ENCODE results near the gene VTCN1.
"Not testable (repeated sequence)": the region's sequence is repeated elsewhere in the genome, so short reads cannot be mapped to it uniquely, and the experiment has no call there.

VTCN1 gene, protein sequence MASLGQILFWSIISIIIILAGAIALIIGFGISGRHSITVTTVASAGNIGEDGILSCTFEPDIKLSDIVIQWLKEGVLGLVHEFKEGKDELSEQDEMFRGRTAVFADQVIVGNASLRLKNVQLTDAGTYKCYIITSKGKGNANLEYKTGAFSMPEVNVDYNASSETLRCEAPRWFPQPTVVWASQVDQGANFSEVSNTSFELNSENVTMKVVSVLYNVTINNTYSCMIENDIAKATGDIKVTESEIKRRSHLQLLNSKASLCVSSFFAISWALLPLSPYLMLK

DNA sequence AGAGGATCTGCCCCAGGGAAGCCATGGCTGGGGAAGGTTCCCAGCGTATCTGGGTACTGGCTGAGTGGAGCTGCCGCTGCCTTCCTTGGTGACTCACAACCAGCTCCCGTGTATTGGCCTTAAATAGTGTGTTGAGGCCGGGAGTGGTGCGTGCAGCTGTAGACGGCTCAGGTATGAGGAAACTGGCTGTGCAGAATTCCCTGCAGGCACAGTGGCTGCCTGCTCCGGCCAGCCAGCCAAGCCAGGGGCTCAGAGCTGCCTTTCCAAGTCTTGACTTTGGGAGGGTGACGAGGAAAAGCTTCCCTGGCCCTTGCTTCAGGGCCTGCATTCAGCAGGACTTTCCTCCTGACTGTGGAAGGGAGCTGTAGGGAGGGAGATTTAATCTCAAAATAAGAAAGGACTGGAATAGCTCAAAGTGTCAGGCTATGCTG, at the start of gene VTCN1:
Gene VTCN1 (minus strand): TSS at position 97 of the 431 bp plus-strand sequence. CDS start 72 bp downstream, at position 25.
- no peak for DNase-seq

DNA sequence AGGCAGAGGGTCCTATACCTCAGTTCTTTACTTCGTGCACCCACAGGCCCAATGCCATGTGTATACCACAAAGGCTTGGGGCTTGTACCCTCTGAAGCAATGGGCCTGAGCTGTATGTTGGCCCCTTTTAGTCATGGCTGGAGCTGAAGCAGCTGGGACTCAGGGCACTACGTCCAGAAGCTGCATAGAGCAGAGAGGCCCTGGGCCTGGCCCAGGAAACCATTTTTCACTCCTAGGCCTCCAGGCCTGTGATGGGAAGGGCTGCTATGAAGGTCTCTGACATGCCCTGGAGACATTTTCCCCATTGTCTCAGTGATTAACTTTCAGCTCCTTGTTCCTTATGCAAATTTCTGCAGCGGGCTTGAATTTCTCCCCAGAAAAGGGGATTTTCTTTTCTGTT, 48.1 kb upstream of the VTCN1 start:
- DNase-seq = no peak

DNA sequence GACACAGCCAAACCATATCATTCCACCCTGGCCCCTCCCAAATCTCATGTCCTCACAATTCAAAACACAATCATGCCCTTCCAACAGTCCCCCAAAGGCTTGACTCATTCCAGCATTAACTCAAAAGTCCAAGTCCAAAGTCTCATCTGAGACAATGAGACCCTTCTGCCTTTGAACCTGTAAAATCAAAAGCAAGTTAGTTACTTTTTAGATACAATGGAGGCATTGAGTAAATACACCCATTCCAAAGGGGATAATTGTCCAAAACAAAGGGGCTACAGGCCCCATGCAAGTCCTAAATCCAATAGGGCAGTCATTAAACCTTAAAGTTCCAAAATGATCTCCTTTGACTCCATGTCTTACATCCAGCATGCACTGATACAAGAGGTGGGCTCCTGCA, 47.3 kb upstream of the VTCN1 start:
- not testable (repeated sequence) for DNase-seq

DNA sequence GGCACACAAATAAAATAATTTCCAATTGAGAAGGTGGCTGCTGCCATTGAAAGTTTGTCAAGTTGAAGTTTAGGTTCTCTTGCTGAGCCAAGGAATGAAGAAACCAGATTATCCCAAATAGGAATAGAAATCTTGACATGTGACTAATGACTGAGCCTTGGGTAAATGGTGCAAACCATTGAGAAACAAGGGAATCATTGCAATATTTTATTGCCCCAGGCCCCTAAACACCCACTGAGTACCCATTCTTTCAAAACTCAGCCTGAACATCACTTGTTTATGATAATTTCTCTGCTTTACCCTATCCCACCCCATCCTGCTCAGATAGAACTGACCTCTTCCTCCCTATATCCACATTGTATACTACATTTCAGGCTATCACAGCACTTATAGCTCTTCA, 46.6 kb upstream of the VTCN1 start:
- DNase-seq = no peak

DNA sequence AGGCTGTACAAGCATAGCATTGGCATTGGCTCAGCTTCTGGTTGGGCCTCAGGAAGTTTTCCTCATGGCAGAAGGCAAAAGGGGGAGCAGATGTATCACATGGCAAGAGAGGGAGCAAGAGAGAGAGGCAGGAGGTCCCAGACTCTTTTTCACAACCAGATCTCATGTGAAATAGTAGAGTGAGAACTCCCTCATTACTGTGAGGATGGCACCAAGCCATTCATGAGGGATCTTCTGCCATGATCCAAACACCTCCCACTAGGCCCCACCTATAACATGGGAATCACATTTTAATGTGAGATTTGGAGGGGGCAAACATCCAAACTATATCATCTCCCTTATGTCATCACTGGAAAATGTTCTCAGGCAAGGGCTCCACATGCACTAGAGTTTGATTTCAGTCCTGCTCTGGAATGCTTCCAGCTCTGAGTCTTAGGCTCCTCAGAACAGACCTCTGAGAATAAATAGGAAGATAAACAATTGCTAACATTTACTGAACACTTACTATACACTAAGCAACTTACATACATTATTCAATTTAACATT, 39.4 kb upstream of the VTCN1 start:
- DNase-seq = no peak

DNA sequence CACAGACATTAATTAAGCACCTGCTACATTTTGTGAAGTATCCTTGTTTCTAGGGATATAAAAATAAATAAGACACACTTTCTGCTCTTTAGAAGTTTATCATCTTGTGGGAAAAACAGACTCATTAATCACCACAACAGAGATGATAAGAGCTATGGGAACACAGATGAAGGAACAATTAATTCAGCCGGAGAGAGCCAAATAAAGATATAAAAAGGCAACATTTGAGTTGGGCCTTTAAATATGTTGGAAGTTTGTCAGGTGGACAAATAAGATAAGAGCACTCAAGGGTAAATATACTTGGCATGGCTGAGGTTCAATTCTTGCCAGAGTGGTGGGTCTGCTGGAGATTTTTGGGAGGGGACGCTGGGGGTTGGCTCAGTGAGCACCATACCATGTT, 34.2 kb upstream of the VTCN1 start:
- no peak for DNase-seq

DNA sequence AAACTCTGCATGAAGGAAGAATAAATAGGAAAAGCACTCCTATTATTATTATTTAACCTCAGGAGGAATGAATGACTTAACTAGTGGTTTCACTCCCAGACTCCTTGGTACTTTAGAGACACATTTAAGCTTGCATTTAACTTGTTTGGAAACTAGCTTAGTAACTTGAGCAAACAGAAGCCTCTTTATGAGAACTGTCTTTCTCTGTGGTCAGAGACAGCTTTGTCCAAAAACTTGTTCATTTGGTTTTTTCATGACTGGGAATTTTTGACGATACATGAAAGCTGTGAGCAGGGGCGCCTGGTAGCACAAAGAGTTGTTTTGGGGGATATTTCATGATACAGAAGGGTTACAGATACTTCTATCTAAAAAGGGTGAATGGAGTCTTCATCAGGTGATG, 33.6 kb upstream of the VTCN1 start:
- DNase-seq = no peak

DNA sequence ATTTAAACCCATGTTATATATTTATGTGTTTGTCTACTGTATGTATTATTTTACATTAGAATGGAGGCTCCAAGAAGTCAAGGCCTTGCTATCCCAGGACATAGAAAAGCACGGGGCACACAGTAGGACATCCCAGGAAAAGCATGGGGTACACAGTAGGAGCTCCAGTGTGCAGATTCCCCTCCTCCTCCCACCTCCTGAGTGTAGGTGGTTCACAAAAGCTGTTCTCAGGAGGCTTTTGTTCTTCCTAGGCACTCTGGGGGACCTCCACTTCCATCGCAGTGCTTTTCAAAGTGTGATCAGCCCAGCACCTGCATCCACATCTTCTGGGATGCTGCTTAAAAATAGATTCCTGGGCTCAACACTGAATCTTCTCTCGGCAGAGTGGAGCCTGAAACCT, 30.8 kb upstream of the VTCN1 start:
- no peak for DNase-seq

DNA sequence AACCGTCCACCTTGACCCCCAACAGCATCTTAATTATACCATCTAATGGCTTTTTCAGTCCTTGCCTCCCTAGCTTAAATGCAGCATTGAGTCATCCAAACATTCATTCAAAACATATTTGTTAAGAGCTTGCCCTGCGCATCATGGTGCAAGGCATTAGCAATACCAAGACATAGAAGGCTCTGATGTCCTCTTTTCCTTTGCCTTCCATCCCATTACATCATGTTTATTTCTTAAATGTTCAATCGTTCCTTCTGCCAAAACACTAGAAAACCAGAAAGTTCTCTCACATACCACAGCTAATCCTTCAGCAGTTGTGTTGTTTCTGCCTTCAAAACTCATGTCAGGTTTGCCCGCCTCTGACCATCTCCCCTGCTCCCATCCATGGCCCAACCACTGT, 29.8 kb upstream of the VTCN1 start:
- no peak for DNase-seq

DNA sequence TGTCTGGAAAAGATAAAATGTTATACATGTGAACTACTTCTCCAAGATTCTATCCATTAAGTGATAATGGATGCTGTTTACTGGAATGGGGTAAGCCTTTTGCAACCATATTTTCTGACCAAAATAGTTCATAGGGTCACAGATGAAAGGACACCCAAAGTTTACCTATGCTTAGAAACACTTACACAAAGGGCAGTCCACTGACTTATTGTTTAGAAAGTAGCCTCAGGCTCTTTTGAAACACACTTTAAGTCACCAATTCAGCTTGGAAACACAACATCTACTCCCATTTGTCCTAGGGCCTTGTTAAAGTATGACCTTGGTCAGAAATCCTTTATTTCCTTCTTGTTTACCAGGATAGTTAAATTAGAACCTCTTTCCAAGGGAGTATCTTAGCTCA, 28.7 kb upstream of the VTCN1 start:
- no peak for DNase-seq

DNA sequence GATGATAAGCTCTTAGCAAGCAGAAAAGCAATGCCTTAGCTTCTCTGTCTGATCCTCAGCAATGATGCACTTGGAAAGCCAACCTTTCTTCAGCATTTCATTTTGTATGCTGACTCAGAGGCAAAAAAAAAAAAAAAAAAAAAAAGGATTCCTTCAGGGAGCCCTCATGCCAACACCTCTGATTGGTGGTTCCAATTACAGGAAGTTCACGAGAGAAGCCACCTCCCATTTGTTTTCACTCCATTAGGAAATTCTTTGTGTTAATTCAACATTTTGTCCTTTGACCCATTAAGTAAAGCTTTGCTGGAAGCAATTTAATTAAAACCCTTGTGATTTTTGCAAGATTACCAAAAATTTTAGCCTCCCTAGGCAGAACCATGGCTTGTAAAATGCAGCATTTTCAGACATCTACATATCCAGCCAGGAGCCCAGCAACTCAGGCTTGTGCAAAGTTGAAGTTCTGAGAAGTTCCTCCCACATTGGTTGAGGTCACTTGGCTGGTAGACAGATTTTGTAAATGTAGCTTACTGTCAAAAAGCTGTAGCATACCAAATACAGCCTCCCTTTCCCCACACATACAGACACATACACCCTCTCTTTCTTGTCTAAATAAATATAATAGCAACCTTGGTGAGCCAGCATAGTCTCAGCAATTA, 27.1 kb upstream of the VTCN1 start:
- DNase-seq = no peak

DNA sequence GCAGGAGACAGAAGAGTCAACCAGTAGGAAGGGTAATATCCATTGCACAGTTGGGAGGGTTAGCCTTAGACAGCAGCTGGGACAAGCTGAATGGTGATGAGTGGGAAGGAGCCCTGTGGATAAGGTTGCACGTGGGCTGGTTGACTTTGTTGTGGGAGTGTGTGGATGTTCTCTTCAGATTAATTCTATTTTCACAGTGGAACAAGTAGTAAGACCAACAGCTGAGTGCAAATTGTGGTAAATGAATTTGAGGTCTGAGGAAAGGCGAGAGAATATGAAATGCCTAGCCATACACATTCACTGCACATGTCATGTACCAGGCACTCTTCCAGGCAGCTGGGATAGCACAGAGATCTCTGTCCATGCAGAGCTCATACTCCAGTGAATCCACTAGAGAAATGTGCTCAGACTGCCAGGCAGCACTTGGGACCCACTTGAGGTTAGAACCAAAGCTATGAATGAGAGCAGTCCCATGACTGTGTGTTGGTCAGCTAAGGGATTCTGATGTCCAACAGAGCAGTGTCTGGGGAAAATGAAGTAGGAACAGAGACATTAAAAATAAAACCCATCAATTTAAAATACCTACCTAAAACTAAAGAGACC, 25.2 kb upstream of the VTCN1 start:
- DNase-seq = no peak

DNA sequence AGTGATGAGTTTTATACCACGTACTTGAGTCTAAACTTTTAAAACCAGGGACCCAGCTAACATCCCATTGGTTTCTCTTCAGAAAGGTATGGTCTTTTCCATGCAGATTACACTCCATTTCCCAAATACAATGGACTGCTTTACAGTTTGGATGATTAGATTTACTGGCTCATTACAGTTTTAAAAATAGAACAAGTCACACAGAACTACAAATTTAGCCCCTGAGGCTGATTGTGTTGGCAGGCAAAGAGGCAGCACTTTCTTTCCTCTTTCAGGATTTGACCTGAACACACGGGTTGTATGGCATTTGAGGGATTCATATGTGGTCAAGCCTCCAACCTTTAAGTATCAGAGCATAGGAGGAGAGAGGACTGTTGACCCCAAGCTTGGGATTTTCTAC, 21.8 kb upstream of the VTCN1 start:
- no peak for DNase-seq

DNA sequence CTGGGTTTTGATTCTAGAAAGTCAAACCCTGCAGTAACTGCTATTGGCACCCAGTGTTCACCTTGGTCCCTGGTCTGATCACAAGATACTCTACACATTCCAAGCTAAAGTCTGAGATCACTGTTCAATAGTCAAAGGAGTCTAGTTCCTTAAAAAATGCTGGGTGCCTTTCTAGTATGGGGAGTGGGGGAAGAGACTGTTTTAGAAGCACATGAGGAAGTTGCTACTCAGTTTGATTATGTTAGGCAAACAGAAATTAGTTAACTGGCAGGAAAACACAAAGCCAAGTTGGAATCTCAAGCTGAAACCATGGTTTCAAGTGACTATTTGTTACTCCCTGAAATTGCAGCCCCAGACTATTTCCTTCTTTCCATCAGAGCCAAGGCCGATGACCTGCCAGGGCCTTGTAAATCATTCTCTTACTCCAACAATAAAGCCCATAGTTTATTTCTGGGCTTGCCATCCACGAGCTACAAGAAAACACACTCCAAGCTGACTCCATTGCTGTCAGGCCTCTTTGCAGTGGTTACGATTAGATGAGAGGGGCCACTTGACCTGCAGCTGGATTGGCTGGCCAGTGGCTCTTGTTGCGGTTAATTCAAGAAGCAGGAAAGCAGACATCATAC, 21.1 kb upstream of the VTCN1 start:
- no peak for DNase-seq

DNA sequence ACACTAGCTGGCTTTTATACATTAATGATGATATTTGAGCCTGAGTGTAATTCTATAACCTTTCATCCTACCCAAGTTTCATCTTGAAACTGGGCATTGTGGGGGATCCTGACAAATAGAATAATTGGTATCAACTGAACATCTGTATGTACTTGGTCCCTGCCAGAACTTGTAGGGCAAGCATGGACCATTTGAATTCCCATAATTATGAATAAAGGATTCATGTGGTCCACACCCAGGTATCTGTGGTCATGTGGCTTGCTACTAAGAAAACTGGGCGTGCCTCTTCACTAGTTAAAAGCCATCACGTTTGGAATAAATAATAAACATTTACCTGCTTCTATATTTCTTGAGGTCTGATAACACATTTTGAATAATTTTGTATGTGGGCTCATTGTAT, 20.6 kb upstream of the VTCN1 start:
- no peak for DNase-seq

DNA sequence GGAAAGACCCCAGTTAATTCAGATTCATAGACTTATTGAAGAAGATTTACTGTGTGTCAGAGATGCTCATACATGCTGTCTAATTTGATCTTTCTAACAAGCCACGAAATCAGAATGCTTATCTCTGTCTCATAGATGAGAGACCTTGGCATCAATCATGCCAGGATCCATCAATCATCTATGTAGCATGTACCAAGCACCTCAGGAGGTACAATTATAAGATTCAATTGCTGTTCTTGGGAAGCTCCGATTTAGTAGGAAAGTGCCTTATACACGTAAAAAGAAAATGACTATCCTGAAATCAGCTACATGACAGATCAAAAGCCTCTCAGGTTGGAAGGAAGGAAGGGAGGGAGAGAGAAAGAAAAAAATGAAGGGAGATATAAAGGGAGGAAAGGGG, 18.5 kb upstream of the VTCN1 start:
- no peak for DNase-seq

DNA sequence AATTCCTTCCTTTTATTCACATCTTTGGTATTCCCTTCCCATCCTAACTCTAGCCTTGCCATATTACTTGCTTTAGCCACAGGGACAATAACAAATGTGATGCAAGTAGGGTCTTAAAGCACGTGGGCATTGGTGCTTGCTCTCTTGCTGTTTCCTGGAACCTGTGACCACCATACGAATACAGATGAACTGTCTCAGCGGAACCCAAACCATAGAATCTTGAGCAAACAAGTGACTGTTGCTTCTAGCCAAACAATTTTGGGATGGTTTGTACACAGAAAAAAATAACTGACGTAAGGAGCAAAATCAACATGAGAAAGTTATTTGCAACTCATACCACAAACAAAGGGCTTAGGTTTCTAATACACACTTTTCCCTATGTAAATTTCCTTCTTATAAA, 15.2 kb upstream of the VTCN1 start:
- no peak for DNase-seq

DNA sequence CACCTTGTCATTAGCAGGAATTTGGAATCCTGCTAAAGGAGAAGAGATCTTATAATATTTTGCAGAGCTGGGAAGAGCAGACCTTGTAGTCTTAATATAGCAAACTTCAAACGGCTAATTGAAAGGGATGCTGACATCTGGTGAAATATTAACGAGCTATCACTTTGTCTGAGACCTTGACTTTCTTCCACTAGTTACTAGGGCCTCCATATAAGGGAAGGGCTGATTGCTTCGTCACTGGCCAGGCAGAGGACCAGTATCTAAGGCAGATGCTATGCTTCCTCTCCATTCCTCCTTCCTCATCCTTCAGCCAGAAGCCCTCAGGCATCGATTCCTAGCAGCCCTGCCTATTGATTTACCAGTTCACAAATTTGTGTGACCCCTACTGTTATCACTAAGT, 6.0 kb upstream of the VTCN1 start:
- no peak for DNase-seq

DNA sequence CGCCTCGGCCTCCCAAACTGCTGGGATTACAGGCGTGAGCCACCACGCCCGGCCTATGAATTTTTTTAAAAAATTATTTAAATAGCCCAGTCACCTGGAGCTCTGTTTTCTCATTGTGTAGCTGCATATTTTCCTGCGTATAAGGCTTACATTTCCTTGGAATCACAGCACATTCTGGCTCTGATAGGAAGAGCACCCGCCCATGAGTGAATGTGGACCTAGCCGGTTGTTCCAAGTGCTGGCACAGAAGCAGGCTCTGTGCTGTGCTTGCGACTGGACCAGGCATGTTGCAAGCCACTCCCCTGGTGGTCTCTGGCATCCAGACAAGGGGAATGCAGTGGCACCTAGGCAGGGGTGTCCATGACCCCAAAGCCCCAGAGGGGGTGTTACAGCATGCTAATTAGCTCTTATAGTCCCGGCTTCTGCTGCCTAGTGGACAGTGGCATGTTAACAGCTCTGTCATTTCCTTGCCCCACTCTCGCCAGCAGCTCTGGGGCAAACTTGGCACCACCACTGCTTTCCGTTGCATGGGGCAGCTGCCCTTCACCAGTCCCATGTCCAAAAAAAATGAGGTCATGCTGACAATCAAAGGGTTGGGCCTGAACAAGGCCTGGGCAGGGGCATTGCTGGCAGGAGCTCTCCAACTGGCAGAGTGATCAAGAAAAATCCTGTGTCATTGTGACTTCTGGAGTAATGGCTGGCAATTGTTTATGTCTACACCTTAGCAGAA, 5.2 kb upstream of the VTCN1 start:
- no peak for DNase-seq

DNA sequence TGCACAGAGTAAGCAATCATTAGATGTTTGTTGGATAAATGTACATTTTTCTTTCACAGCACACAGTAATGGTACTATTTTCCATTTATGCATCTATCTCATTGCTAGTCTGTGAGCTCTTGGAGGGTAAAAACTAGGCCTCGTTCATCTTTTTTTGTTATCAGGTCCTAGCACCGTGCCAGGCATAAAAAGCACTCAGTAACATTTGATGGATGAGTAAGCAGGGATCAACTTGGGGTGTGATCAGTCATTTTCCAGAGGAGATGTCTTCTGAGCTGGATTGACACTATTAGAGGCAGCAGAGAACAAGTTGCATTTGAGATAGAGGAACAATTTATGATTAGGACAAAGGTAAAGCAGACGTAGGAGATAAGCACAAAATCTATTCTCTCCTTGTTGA, 4.3 kb upstream of the VTCN1 start:
- DNase-seq = no peak

DNA sequence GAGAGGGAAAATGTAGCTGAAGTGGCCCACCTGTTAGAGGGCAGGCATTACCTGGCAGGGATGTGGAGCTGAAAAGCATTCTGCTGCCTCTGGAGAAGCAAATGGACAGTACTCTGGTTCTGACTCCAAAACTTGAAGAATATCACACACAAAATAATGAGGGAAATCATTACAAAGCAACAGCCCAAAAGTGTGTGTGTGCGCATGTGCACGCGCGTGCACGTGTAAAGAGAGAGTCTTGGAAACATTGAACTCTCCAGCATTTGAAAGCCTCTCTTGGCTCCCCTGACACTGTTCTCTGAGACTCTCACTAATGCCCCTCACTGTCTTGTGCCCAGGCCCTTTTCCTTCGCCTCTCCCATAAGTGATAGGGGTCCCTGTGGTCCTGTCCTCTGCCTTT, 2.3 kb upstream of the VTCN1 start:
- no peak for DNase-seq

DNA sequence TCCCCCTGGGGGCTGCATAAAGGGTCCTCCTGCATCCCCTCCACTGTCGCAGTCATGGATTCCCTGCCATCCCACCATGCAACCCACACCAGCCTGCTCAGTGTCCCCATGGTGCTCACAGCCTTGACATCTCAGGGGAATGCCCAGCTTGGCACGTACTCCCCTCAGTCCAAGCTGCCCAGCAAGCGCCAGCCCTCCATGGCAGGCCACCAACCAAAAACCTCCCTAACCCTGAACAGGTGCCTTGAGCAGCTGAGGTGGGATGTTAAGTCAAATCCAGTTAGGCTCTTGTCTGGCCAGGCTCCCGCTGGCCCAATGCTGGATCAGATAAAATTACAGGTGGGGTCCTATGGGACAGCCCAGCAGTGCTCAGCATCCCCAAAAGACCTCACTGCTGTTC, 341 bp downstream of the VTCN1 start:
- no peak for DNase-seq

DNA sequence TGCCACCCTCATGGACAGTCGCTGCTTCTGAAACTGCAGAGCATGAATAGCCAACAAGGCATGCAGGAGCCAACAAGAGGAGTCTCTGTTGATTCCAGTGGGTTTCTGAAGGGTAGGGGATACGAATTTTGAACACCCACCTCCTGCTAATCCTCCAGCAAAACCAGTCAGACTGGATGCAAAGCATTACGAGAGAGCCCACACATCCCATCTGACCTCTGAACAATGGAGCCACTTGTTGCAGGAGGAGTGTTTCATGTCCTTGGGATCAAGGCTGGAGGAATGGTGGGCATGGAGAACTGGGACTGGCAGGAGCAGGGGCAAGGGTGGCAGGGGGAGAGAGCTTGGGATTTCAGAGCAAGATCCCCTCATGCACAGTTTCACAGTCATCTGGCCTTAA, 1.6 kb downstream of the VTCN1 start:
- DNase-seq = no peak

Measured in NCI-H510A treated with DMSO at 0.1 percent for 48 hours (cell line).